Tibial artery (tissue), 4 donors: ENCODE results near the gene RHBDL3.
"Not testable (repeated sequence)": the region's sequence is repeated elsewhere in the genome, so short reads cannot be mapped to it uniquely, and the experiment has no call there.

Source experiments
- DNase-seq, 2 donors: peaks; one replicate each; pipeline ENCODE4 v3.0.0-alpha.2; 2019
- H3K27ac ChIP-seq, 2 donors: fragments of 200-600 bp; sonication (generic) in 1 of 2; 1 replicate in 1 of 2; 2 replicates in 1 of 2; pipeline ENCODE4 v1.5.1; 2018 to 2019; ENCODE audit warnings: mild to moderate bottlenecking in 1 of 2
- H3K27me3 ChIP-seq, 2 donors: fragments of 200-600 bp; sonication (generic) in 1 of 2; one replicate each; pipeline versions ENCODE4 v1.5.1 to v1.6.0; 2016 to 2019
- H3K36me3 ChIP-seq, 3 donors: fragments of 200-600 bp; sonication (generic) in 2 of 3; one replicate each; pipeline ENCODE4 v1.5.1; 2016 to 2019; ENCODE audit warnings: mild to moderate bottlenecking in 2 of 3
- H3K4me1 ChIP-seq, 4 donors: fragments of 200-600 bp; sonication (generic) in 2 of 4; 1 replicate in 3 of 4; 2 replicates in 1 of 4; pipeline ENCODE4 v1.5.1; 2016 to 2019
- H3K4me3 ChIP-seq, 2 donors: fragments of 200-600 bp; sonication (generic) in 1 of 2; 1 replicate in 1 of 2; 2 replicates in 1 of 2; pipeline ENCODE4 v1.5.1; 2018 to 2019; ENCODE audit warnings: mild to moderate bottlenecking in 2 of 2
- H3K9me3 ChIP-seq, 3 donors: fragments of 200-600 bp; sonication (generic) in 1 of 3; one replicate each; pipeline ENCODE4 v1.5.1; 2016 to 2019
- CTCF ChIP-seq, 2 experiments: fragments of 200-600 bp in 1 of 2; fragments of 450-650 bp in 1 of 2; IDR thresholded peaks; one replicate each; pipeline ENCODE4 v1.5.1; 2017 to 2019; ENCODE audit warnings: antibody characterized with exemption in 2 of 2, mild to moderate bottlenecking in 1 of 2, moderate library complexity in 1 of 2
- intact Hi-C: fragments of 100-400 bp; cut with DNase I; formaldehyde crosslinking; loops from one replicate; pipeline ENCODE4 v1.15.0; 2023; ENCODE audit warnings: low total_unique reads

Gene RHBDL3

DNA sequence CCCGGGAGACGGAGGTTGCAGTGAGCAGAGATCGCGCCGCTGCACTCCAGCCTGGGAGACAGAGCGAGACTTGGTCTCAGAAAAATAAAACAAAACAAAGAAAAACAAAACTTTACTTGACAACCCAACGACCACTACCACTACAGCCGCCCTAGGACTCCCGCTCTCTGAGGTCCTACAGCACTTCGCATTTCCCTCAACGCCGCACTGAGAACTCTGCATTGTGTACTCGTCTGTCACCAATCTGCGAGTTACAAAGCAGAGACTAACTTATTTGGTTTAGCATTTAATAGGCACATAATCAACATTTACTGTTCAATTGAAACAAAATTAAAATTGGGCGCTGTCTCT, 83.8 kb downstream of the RHBDL3 start:
- intact Hi-C loops, result no loop called here
- no peak for TF ChIP-seq CTCF (IDR thresholded peaks at IDR 0.05)
- H3K4me3 ChIP-seq, result peak overlapping the region; percentile 84 to 93
- H3K9me3 ChIP-seq, result no peaks in the 10 kb centered on the region
- no peaks in the 10 kb centered on the region for H3K27me3 ChIP-seq
- peaks cover 9 to 21% (median 19%) of the 10 kb centered on the region in 3 donors for H3K36me3 ChIP-seq
- peak overlapping the region; percentile 97 to 99 for H3K27ac ChIP-seq
- no peak for DNase-seq
- H3K4me1 ChIP-seq, result peaks cover 0 to 40% (median 33%) of the 10 kb centered on the region in 4 donors

- peaks cover 0 to 46% (median 38%) of the 10 kb centered on the region in 4 donors for H3K4me1 ChIP-seq
- peaks cover 14 to 26% (median 25%) of the 10 kb centered on the region in 3 donors for H3K36me3 ChIP-seq
- peak within 1 kb of the TSS; percentile 97 to 99 for H3K27ac ChIP-seq
- TF ChIP-seq CTCF (IDR thresholded peaks at IDR 0.05), result no peak
- no peaks in the 10 kb centered on the region for H3K9me3 ChIP-seq
- DNase-seq, result peak; percentile 96 to 97
- peak within 1 kb of the TSS; percentile 84 to 93 for H3K4me3 ChIP-seq
- intact Hi-C loops, result no loop called here
- no peaks in the 10 kb centered on the region for H3K27me3 ChIP-seq
These were observed 84.4 kb downstream of the RHBDL3 start, which contains the start of gene ZNF207 for GRCh38 chr17:32349854-32350665. Gene ZNF207 (plus strand): TSS chr17:32350157. CDS start chr17:32350286, 129 bp downstream.

- no peaks in the 10 kb centered on the region for H3K9me3 ChIP-seq
- peaks cover 0 to 54% (median 46%) of the 10 kb centered on the region in 4 donors for H3K4me1 ChIP-seq
- intact Hi-C loops, result no loop called here
- peak overlapping the region; percentile 84 to 93 for H3K4me3 ChIP-seq
- H3K27me3 ChIP-seq, result no peaks in the 10 kb centered on the region
- peak overlapping the region; percentile 97 to 99 for H3K27ac ChIP-seq
- peak in 1 of 2 donors; percentile 55 for DNase-seq
- peaks cover 22 to 33% (median 27%) of the 10 kb centered on the region in 3 donors for H3K36me3 ChIP-seq
- TF ChIP-seq CTCF (IDR thresholded peaks at IDR 0.05), result no peak
These were observed 85.2 kb downstream of the RHBDL3 start for GRCh38 chr17:32350666-32351418.

DNA sequence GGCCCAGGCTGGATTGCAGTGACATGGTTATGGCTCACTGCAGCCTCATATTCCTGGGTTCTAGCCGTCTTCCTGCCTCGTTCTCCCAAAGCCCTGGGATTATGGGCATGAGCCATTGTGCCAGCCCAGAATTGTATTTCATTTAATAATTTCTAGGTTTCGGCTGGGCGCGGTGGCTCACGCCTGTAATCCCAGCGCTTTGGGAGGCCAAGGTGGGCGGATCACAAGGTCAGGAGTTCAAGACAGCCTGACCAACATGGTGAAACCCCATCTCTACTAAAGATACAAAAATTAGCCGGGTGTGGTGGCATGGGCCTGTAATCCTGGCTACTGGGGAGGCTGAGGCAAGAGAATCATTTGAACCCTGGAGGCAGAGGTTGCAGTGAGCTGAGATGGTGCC, 87.1 kb downstream of the RHBDL3 start:
- H3K27ac ChIP-seq, DNase-seq, H3K27me3 ChIP-seq, H3K9me3 ChIP-seq, intact Hi-C loops: not testable (repeated sequence)
- Histone ChIP-seq H3K4me1 (peaks cover 0 to 70% (median 57%) of the 10 kb centered on the region in 4 donors), H3K4me3 (peak overlapping the region; percentile 84 to 93), H3K36me3 (peaks cover 25 to 40% (median 27%) of the 10 kb centered on the region in 3 donors)

DNA sequence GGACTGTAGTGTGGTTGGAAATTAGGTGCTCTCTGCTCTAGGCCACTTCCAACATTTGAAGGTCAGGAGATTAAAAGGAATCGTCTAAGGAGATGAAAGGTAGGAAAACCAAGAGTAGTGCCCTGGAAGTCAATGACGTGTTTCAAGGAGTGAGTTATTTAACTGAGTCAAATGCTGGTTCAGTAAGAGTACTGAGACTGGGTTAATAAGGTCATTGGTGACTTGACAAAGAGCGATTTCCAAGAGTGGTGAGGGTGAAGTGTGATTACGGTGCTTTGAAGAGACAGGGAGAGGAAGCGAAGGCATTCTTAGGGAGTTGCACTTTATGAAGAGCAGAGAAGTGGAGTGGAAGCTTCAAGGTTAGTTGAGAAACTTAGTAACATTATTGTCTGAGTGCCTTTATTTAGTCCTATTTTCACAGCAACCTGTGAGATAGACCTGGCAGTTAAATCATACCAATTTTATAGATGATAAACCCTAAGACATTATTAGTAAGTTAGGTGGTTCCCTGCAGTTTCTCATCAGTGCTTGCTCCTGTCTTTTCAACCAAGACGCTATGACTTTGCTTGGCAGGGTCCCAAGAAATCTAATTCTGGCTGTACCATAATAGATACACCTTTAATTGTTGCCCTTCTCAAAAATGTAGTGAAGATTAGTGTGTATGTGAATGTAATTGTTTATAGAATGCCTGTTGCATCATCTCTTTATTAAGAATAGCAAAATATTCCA, 90.2 kb downstream of the RHBDL3 start:
- H3K27me3 ChIP-seq, result no peaks in the 10 kb centered on the region
- intact Hi-C loops, result no loop called here
- H3K9me3 ChIP-seq, result no peaks in the 10 kb centered on the region
- peaks cover 0 to 67% (median 53%) of the 10 kb centered on the region in 4 donors for H3K4me1 ChIP-seq
- H3K4me3 ChIP-seq, result no peak overlapping the region
- peaks cover 48 to 70% (median 55%) of the 10 kb centered on the region in 3 donors for H3K36me3 ChIP-seq
- H3K27ac ChIP-seq, result no peak overlapping the region
- no peak for DNase-seq
- no peak for TF ChIP-seq CTCF (IDR thresholded peaks at IDR 0.05)
